NCI-H510A (cell line): ENCODE measurements around the gene CEP20.
"Not testable (repeated sequence)": the region's sequence is repeated elsewhere in the genome, so short reads cannot be mapped to it uniquely, and the experiment has no call there.

ENCODE experiments used
- DNase-seq: peaks from one replicate; lab custom pipeline; 2025; lab: John Stamatoyannopoulos, UW

CEP20 gene

DNA sequence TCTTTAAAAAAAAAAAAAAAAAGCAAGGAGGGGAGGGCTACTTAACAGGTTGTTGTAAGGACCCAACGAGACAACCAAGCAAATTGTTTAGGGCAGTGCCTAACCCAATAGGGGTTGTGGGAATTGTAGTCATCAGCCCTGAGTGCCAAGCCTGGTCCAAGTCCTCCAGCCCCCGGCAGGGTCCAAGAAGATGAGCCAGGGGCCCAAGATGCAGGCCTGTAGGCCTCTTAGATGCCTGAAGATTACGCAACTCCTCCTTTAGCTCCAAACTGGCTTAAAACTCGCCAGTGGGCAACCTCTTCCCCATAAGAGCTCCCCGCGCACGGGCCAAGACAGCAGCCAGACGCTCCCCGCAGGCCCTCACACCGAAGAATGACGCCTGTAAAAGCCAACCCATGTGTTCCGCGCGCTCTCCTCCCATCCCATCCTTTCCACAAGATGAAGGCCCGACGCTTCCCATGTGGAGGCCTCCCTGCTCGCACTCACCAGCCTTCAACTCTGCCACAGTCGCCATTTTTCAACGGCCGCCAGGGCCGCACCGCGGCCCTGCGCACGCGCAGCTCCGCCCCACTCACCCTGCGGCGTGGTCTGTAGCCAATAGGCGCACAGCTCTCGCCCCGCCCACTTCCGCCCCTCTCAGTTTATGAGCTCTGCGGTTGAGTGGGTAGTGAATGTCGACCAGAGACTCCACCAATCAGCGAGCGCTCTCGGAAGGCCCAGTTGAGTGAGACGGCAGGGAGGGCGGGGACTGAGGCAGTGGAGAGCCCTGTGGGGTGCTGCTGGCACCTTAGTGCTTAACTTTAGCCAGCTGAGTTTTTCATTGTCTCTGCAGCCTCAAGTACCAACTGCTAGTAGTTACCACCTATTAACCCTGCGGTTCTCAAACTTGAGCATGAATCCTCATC is at the start of gene CEP20:
Gene CEP20 (minus strand): TSS at position 532 of the 905 bp plus-strand sequence. CDS start 18 bp downstream, at position 514.
- DNase-seq = peak; percentile 100

GRCh38 chr16:15936809-15937208 is 48.4 kb upstream of the CEP20 start:
- DNase-seq = not testable (repeated sequence)

DNA sequence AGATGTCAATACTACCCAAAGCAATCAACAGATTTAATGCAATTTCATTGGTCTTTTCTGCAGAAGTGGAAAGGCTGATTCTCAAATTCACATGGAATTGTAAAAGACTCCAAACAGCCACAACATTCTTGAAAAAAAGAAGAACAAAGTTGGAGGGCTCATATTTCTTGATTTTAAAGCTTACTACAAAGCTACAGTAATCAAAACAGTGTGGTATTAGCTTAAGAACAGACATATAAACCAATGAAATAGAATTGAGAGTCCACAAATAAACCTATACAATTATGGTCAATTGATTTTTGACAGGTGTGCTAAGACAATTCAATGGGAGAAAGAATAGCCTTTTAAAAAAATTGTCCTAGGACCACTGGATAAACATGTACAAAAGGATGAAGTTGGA is 46.6 kb upstream of the CEP20 start:
- DNase-seq = no peak

DNA sequence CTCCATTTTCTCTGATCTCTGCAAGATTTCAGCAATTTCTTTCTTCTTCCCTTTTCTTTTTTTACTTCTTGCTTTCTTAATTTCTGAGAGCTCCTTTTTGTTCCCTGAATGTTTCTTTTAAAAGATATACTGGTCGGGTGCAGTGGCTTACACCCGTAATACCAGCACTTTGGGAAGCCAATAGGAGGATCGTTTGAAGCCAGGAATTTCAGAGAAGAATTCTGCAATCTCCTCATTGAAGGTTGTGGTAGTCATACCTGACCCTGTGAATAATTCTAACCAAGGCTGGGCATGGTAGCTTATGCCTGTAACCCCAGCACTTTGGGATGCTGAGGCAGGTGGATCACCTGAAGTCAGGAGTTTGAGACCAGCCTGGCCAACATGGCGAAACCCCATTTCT is 45.4 kb upstream of the CEP20 start:
- DNase-seq = no peak

GRCh38 chr16:15932939-15933338 is 44.5 kb upstream of the CEP20 start:
- no peak for DNase-seq

DNA sequence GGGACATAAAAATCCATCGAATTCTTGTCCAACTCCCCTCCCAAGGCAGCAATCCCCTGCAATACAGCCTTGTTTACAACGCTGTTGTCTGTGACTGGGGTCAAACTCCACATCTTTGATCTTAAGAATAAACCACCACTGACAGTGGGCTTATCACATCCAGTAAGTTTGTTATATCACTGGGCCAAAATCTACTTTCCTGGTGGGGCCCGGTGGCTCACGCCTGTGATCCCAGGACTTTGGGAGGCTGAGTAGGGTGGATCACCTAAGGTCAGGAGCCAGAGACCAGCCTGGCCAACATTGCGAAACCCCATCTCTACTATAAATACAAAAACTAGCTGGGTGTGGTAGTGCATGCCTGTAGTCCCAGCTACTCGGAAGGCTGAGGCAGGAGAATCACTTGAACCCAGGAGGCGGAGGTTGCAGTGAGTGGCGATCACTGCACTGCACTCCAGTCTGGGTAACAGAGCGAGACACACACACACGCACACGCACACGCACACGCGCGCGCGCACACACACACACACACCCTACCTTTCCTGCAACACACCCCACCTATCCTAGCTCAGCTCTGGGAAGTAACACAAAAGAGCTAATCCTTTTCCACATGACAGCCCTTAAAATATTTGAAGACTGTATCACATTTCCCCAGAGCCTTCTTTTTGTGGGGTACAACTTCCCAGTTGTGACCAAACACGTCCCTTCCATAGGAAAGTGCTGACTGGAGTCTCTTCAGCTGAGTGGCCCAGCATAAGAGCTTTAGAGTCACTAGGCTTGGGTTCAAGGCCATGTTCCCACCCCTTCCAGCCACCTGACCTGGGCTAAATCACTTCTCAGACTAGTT is 40.1 kb upstream of the CEP20 start:
- no peak for DNase-seq

GRCh38 chr16:15925631-15926030 is 37.2 kb upstream of the CEP20 start:
- DNase-seq = no peak

- no peak for DNase-seq
Measured at GRCh38 chr16:15924996-15925395, 36.6 kb upstream of the CEP20 start.

GRCh38 chr16:15919331-15919730 is 30.9 kb upstream of the CEP20 start:
- DNase-seq = no peak

GRCh38 chr16:15918314-15918713 is 29.9 kb upstream of the CEP20 start:
- DNase-seq = not testable (repeated sequence)

GRCh38 chr16:15916323-15916722 is 27.9 kb upstream of the CEP20 start:
- DNase-seq = no peak

DNA sequence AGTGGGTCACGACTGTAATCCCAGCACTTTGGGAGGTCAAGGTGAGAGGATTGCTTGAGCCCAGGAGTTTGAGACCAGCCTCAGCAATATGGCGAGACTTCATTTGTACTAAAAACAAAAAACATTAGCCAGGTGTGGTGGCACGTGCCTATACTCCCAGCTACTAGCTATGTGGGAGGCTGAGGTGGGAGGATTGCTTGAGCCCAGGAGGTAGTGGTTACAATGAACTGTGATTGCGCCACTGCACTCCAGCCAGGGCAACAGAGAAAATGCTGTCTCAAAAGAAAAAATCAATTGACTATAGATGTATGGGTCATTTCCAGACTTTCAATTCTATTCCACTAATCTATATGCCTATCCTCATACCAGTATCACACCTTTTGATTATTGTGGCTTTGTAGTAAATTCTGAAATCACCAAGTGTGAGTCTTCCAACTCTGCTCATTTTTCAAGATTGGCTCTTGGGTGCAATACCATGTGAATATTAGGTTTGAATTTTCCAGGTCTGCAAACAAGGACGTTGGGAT is 27.2 kb upstream of the CEP20 start:
- no peak for DNase-seq

GRCh38 chr16:15913046-15913698 is 24.8 kb upstream of the CEP20 start:
- DNase-seq = no peak

- DNase-seq = no peak
Measured at GRCh38 chr16:15911198-15911597, 22.8 kb upstream of the CEP20 start.

DNA sequence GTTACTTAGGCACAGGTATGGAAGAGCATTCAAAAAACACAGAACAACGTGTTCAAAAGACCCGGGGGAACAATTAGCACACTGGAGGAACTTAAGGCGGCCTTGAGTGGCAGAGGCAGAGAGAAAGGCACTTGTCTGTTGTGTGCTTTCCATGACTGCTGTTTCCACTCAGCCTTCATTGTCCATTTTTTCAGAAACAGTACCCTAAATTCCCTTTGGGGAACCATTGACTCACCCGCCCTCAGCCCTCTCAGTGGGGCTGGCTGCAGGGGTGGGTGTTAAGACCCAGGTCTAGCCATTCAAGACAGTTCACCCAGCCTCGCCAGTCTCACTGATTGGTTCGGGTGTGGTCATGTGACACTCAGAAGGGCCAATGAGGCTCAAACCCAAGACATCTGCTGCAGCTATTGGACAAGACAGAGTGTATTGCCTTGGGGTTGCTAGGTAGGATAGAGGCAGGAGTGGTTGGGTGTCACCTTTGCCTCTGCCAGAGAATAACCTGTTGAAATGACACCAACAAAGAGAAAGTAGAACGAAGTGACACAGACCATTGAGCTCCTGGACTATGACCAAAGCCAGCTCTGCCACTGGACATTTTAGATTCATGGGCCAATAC is 19.6 kb upstream of the CEP20 start:
- peak; percentile 82 for DNase-seq

DNA sequence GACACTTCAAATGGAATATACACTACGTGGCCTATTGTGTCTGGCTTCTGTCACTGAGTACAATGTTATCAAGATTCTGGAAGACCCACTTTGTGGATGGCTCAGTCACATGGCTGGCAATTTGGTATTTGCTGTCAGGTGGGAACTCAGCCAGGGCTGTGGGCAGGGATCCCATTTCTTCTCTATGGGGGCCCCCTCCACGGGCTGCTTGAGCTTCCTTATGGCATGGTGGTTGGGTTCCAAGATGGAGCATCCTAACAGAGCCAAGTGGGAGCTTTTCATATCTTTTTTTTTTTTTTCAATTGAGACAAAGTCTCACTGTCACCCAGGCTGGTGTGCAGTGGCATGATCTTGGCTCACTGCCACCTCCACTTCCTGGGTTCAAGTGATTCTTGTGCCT is 18.0 kb upstream of the CEP20 start:
- DNase-seq = no peak

DNA sequence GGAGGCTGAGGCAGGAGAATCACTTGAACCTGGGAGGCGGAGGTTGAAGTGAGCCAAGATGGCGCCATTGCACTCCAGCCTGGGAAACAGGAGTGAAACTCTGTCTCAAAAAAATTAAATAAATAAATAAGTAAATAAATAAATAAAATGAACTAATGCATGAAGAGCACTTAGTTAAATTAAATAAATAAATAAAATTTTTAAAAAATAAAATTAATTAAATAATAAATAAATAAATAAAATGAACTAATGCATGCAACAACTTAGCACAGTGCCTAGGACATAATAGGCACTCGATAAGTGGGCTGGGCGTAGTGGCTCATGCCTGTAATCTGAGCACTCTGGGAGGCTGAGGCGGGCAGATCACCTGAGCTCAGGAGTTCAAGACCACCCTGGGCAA is 15.6 kb upstream of the CEP20 start:
- no peak for DNase-seq

DNA sequence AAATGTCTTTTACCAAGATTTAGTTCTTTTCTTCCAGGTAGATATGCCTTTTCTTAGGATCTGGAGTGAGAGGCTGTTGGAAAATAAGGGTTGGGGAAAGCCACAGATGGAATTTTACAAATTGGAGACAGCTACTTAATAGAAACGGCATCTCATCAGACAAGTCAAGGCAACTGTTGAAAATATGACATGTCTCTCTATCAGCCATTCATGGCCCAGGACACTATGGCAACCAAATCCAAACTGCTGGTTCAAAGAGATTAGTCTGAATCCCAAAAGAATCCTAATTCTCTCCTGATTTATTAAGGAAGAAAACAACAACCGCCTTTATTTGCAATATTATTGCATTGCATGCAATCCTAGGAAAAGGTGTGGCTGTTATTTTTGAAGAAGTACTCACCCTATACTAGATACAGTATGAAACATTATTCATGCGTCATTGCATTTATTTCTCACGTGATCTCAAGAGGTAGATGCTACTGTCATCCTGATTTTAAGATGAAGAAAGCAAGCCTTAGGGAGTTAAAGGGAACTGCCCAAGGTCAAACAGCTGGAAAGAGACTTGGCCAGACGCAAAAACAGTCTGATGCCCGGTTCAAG is 12.6 kb upstream of the CEP20 start:
- DNase-seq = no peak

DNA sequence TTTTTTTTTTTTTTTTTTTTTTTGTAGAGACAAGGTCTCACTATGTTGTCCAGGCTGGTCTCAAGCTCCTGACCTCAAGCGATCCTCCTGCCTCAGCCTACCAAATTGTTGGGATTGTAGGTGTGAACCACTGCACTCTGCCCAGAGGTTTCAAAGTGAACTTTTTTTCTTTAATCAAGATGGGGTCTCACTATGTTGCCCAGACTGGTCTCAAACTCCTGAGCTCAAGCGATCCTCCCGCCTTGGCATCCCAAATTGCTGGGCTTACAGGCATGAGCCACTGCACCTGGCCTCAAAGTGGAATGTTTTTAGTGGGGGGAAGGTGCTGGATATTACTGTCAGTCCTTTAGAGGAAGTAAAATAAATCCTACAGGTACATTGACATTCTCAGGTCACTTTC is 12.0 kb upstream of the CEP20 start:
- DNase-seq = no peak

- no peak for DNase-seq
Measured at GRCh38 chr16:15899538-15900100, 11.2 kb upstream of the CEP20 start.

DNA sequence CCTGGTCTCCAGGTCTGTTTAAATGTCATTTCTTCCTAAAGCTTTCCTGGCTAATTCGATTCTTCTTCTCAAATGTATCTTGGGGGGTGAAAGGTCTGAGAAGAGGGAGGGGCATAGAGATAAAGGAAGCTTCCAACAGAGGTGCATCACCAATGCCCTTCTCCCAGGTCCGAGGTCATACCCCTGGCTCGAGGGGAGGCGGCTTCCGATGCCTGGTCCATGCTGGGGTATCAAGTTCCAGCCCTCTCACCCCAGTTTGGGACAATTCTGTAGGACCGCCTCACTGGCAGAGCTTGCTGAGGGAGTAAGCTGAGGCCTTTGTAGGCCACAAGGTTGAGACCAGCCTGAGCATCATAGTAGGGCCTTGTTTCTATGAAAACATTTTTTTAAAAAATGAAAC is 10.3 kb upstream of the CEP20 start:
- no peak for DNase-seq
